HCT116 (cell line): Measurements from ENCODE around the gene ELAC1. TPM values are rescaled to one million over a fixed set of nuclear protein-coding genes. Genes with fewer than 3 reads are reported as not detected.

ENCODE experiments used
- ATAC-seq: fragments of 200-7000 bp; cut with Tn5 transposase; 2 replicates; pipeline ENCODE4 v1.9.1; 2020; ENCODE audit warnings: mild to moderate bottlenecking, moderate library complexity
- BruUV-seq: library from RNA; stranded (reverse); fragments of 400-500 nt; replicated peaks from 2 replicates; lab custom pipeline; 2021; lab: Mats Ljungman, UMichigan
- CTCF ChIA-PET: fragments of 300-600 bp; sonication (Branson Sonifier 250); formaldehyde crosslinking; loops from one replicate; lab custom pipeline; 2021; ENCODE audit warnings: antibody characterized with exemption; lab: Charles Lee
- POLR2A ChIA-PET: fragments of 300-600, 350-600 bp; sonication (Branson Sonifier 250); formaldehyde crosslinking; loops from one replicate; lab custom pipeline; 2021; ENCODE audit warnings: antibody characterized with exemption; lab: Charles Lee
- RAD21 ChIA-PET, 2 experiments: fragments of 300-600 bp; sonication (Branson Sonifier 250); formaldehyde crosslinking; loops; one replicate each; lab custom pipeline; 2023; ENCODE audit warnings: low total read pairs in 2 of 2; ENCODE audit not compliant: uncharacterized antibody in 2 of 2, unreplicated experiment in 2 of 2, low non-redundant PET in 1 of 2; lab: Charles Lee
- DNase-seq: peaks from one replicate; pipeline ENCODE4 v3.0.0-alpha.2; 2010; ENCODE audit warnings: low read depth, low spot score
- H2AFZ ChIP-seq: fragments of 200-600 bp; shearing (Covaris generic), sonication (generic); 2 replicates; pipeline ENCODE4 v1.6.1; 2017; ENCODE audit warnings: low read depth, mixed run types, mixed read lengths, antibody characterized with exemption, low read length; ENCODE audit not compliant: poor library complexity, severe bottlenecking
- H3K27ac ChIP-seq: 2 replicates; pipeline ENCODE4 v1.5.1; 2012; ENCODE audit warnings: low read depth, low read length
- H3K27me3 ChIP-seq: fragments of 200-600 bp; sonication (generic); 2 replicates; pipeline ENCODE4 v1.6.1; 2016; ENCODE audit warnings: mixed run types, low read length, mixed read lengths; ENCODE audit not compliant: insufficient read depth
- H3K36me3 ChIP-seq, 2 experiments: fragments of 200-500 bp in 1 of 2; fragments of 200-600 bp in 1 of 2; sonication (Bioruptor generic) in 1 of 2; sonication (generic) in 1 of 2; 2 replicates each; pipeline versions ENCODE4 v1.5.1 to v1.6.1; 2014 to 2016; ENCODE audit warnings: low read length in 2 of 2, inconsistent platforms in 1 of 2, mixed read lengths in 1 of 2, mixed run types in 1 of 2; ENCODE audit not compliant: insufficient read depth in 2 of 2, control insufficient read depth in 1 of 2
- H3K4me1 ChIP-seq, 2 experiments: fragments of 200-600 bp in 1 of 2; sonication (generic) in 1 of 2; 2 replicates each; pipeline versions ENCODE4 v1.5.1 to v1.6.1; 2012 to 2017; ENCODE audit warnings: low read length in 2 of 2, inconsistent platforms in 1 of 2, mild to moderate bottlenecking in 1 of 2, mixed read lengths in 1 of 2, mixed run types in 1 of 2, moderate library complexity in 1 of 2; ENCODE audit not compliant: insufficient read depth in 2 of 2, control insufficient read depth in 1 of 2
- H3K4me2 ChIP-seq: fragments of 200-600 bp; sonication (generic); 2 replicates; pipeline ENCODE4 v1.6.1; 2017; ENCODE audit warnings: mixed run types, low read length, mixed read lengths
- H3K4me3 ChIP-seq, 2 experiments: fragments of 200-600 bp in 1 of 2; sonication (generic) in 1 of 2; replicated peaks in 1 of 2; 2 replicates each; pipeline ENCODE4 v1.5.1; 2011 to 2016; ENCODE audit warnings: low read length in 2 of 2, control low read depth in 1 of 2, low read depth in 1 of 2, mild to moderate bottlenecking in 1 of 2, mixed read lengths in 1 of 2, mixed run types in 1 of 2
- H3K79me2 ChIP-seq: fragments of 200-600 bp; sonication (generic); 2 replicates; pipeline ENCODE4 v1.6.1; 2017; ENCODE audit warnings: mild to moderate bottlenecking, mixed run types, low read length, moderate library complexity, mixed read lengths; ENCODE audit not compliant: insufficient read depth
- H3K9ac ChIP-seq: fragments of 200-600 bp; sonication (generic); 2 replicates; pipeline ENCODE4 v1.6.1; 2016; ENCODE audit warnings: low read length, mixed read lengths
- H3K9me2 ChIP-seq: fragments of 200-600 bp; sonication (generic), shearing (Covaris generic); 2 replicates; pipeline ENCODE4 v1.6.1; 2017; ENCODE audit warnings: mixed run types, mild to moderate bottlenecking, moderate library complexity; ENCODE audit not compliant: insufficient read depth
- H3K9me3 ChIP-seq, 2 experiments: fragments of 200-500 bp in 1 of 2; fragments of 200-600 bp in 1 of 2; sonication (Bioruptor generic) in 1 of 2; sonication (generic) in 1 of 2; 2 replicates each; pipeline ENCODE4 v1.6.1; 2014 to 2017; ENCODE audit warnings: low read length in 2 of 2, mixed read lengths in 2 of 2, inconsistent platforms in 1 of 2, low read depth in 1 of 2, mild to moderate bottlenecking in 1 of 2, mixed run types in 1 of 2, moderate library complexity in 1 of 2; ENCODE audit not compliant: control insufficient read depth in 1 of 2, insufficient read depth in 1 of 2
- H4K20me1 ChIP-seq: fragments of 200-600 bp; sonication (generic), shearing (Covaris generic); 2 replicates; pipeline ENCODE4 v1.6.1; 2017; ENCODE audit warnings: mixed run types, mild to moderate bottlenecking, moderate library complexity; ENCODE audit not compliant: insufficient read depth
- EGR1 ChIP-seq: IDR thresholded peaks from 2 replicates; pipeline ENCODE4 v1.6.1; 2012; ENCODE audit warnings: low read depth
- ELF1 ChIP-seq: IDR thresholded peaks from 2 replicates; pipeline ENCODE4 v1.6.1; 2012; ENCODE audit warnings: low read depth, borderline replicate concordance
- EZH2phosphoT487 ChIP-seq: fragments of 200-600 bp; IDR thresholded peaks from 2 replicates; pipeline ENCODE4 v1.6.1; 2018; ENCODE audit warnings: antibody characterized with exemption, borderline replicate concordance
- FOSL1 ChIP-seq: IDR thresholded peaks from 2 replicates; pipeline ENCODE4 v1.6.1; 2012; ENCODE audit warnings: low read depth
- JUND ChIP-seq: IDR thresholded peaks from 2 replicates; pipeline ENCODE4 v1.6.1; 2012
- POLR2A ChIP-seq: IDR thresholded peaks from 2 replicates; pipeline ENCODE4 v1.7.0; 2011; ENCODE audit warnings: borderline replicate concordance; ENCODE audit not compliant: insufficient read depth, insufficient read length; ENCODE audit errors: extremely low read depth
- POLR2AphosphoS5 ChIP-seq: IDR thresholded peaks from 2 replicates; pipeline ENCODE4 v1.6.1; 2011; ENCODE audit warnings: mild to moderate bottlenecking, low read depth, low read length, moderate library complexity
- RAD21 ChIP-seq: IDR thresholded peaks from 2 replicates; pipeline ENCODE4 v1.6.1; 2012; ENCODE audit warnings: low read depth, mild to moderate bottlenecking
- SIN3A ChIP-seq: IDR thresholded peaks from 2 replicates; pipeline ENCODE4 v1.6.1; 2012; ENCODE audit warnings: low read depth
- SP1 ChIP-seq: IDR thresholded peaks from 2 replicates; pipeline ENCODE4 v1.6.1; 2012; ENCODE audit warnings: low read depth
- YY1 ChIP-seq: IDR thresholded peaks from 2 replicates; pipeline ENCODE4 v1.6.1; 2011; ENCODE audit warnings: low read length, low read depth, moderate library complexity, mild to moderate bottlenecking; ENCODE audit not compliant: insufficient replicate concordance; ENCODE audit errors: extremely low read depth
- intact Hi-C: fragments of 100-400 bp; cut with micrococcal nuclease; formaldehyde crosslinking; loops from 2 replicates; pipeline ENCODE4 v1.10.0; 2022
- total RNA-seq: library from RNA; stranded (reverse); gene quantifications from one replicate; pipeline ENCODE4 v1.2.1, GENCODE V29; 2021; ENCODE audit not compliant: unreplicated experiment
- TF ChIP-seq, protein P1 (sequence below): IDR thresholded peaks from 2 replicates; pipeline ENCODE4 v1.6.1; 2012
- TF ChIP-seq, protein P2 (sequence below): IDR thresholded peaks from 2 replicates; pipeline ENCODE4 v1.6.1; 2012
- TF ChIP-seq, protein P3 (sequence below): IDR thresholded peaks from 2 replicates; pipeline ENCODE4 v1.6.1; 2011; ENCODE audit warnings: mild to moderate bottlenecking, low read length, moderate library complexity; ENCODE audit not compliant: insufficient replicate concordance; ENCODE audit errors: extremely low read depth

The ELAC1 gene
- total RNA-seq, 1 experiment from 2014 or later: 8.6 TPM

DNA sequence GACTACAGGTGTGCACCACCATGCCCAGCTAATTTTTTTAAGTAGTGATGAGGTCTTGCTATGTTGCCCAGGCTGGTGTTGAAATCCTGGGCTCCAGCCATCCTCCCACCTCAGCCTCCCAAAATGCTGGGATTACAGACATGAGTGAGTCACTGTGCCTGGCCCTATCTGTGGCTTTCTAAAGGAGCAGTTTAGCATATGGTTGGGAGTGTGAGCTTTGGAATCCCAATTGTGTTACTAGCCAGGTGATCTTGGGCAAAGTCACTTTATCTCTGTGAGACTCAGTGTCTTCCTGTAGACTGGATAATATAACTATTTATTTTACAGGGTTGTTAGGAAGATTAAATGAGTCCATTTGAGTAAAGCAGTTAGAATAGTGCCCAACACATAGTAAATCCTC, 42.4 kb downstream of the ELAC1 start:
- TF ChIP-seq, protein P1, sequence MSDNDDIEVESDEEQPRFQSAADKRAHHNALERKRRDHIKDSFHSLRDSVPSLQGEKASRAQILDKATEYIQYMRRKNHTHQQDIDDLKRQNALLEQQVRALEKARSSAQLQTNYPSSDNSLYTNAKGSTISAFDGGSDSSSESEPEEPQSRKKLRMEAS: no peak
- no peak for TF ChIP-seq ELF1
- TF ChIP-seq SIN3A: no peak
- no peak overlapping the region for H3K27ac ChIP-seq
- H3K9ac ChIP-seq: no peak overlapping the region
- no peak overlapping the region for H3K4me2 ChIP-seq
- H3K4me1 ChIP-seq: no peaks in the 10 kb centered on the region
- ChIA-PET POLR2A (no interaction called here), CTCF (no interaction called here), RAD21 (no interaction called here)
- H3K27me3 ChIP-seq: no peaks in the 10 kb centered on the region
- no peaks in the 10 kb centered on the region for H3K9me2 ChIP-seq
- H3K4me3 ChIP-seq: no peak overlapping the region
- H3K79me2 ChIP-seq: no peaks in the 10 kb centered on the region
- BruUV-seq: no TSS peak
- ATAC-seq: no peak
- H3K36me3 ChIP-seq: no peaks in the 10 kb centered on the region
- no peaks in the 10 kb centered on the region for H3K9me3 ChIP-seq
- H2AFZ ChIP-seq: no peak overlapping the region
- no peaks in the 10 kb centered on the region for H4K20me1 ChIP-seq
- intact Hi-C loops: no loop called here
- DNase-seq: no peak

DNA sequence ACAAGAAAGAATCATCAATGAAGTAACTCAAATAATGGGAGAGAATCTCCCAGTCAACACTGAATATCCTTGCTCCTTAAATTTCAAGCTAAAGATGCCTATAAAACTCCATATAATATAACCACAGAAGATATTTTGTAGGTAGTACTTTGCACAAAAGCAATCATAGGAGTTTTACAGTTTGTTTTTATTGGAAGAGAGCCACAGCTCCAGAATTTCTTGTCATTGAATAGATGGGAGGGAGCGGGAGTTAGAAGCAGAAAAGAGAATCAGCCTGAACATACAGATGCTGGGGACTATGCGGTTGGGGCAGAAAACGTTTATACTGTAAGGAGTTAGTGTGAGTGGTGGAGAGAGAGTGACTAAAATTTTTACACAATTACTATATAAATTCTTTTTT, 43.9 kb downstream of the ELAC1 start:
- Histone ChIP-seq H2AFZ (no peak overlapping the region), H3K9me3 (no peaks in the 10 kb centered on the region), H3K4me1 (no peaks in the 10 kb centered on the region), H3K27ac (no peak overlapping the region), H3K27me3 (no peaks in the 10 kb centered on the region), H4K20me1 (no peaks in the 10 kb centered on the region), H3K4me3 (no peak overlapping the region), H3K4me2 (no peak overlapping the region), H3K9ac (no peak overlapping the region), H3K36me3 (no peaks in the 10 kb centered on the region), H3K79me2 (no peaks in the 10 kb centered on the region), H3K9me2 (no peaks in the 10 kb centered on the region)
- ChIA-PET RAD21 (no interaction called here), POLR2A (no interaction called here), CTCF (no interaction called here)
- ATAC-seq (no peak), DNase-seq (no peak)
- no TSS peak for BruUV-seq
- TF ChIP-seq YY1: no peak
- TF ChIP-seq, protein P2, sequence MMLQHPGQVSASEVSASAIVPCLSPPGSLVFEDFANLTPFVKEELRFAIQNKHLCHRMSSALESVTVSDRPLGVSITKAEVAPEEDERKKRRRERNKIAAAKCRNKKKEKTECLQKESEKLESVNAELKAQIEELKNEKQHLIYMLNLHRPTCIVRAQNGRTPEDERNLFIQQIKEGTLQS: no peak
- no peak for TF ChIP-seq FOSL1
- TF ChIP-seq, protein P3, sequence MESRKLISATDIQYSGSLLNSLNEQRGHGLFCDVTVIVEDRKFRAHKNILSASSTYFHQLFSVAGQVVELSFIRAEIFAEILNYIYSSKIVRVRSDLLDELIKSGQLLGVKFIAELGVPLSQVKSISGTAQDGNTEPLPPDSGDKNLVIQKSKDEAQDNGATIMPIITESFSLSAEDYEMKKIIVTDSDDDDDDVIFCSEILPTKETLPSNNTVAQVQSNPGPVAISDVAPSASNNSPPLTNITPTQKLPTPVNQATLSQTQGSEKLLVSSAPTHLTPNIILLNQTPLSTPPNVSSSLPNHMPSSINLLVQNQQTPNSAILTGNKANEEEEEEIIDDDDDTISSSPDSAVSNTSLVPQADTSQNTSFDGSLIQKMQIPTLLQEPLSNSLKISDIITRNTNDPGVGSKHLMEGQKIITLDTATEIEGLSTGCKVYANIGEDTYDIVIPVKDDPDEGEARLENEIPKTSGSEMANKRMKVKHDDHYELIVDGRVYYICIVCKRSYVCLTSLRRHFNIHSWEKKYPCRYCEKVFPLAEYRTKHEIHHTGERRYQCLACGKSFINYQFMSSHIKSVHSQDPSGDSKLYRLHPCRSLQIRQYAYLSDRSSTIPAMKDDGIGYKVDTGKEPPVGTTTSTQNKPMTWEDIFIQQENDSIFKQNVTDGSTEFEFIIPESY: no peak
- TF ChIP-seq ELF1: no peak
- no peak for TF ChIP-seq RAD21
- TF ChIP-seq JUND: no peak
- no peak for TF ChIP-seq SP1
- no peak for TF ChIP-seq EZH2phosphoT487
- TF ChIP-seq POLR2A: no peak
- no peak for TF ChIP-seq EGR1
- no peak for TF ChIP-seq POLR2AphosphoS5
- intact Hi-C loops: no loop called here
